ENCODE results near the gene FBXO7.

The FBXO7 gene

GRCh38 chr22:32486656-32487390 lies 12.2 kb downstream of the FBXO7 start:
- Histone ChIP-seq H3K27ac (ENCODE audit: low read depth, low read length) (no peak overlapping the region), H3K27me3 (ENCODE audit: control insufficient read depth in 5 of 5, insufficient read depth in 4 of 5, low read length in 5 of 5) (no peaks in the 10 kb centered on the region), H3K9me3 (ENCODE audit: control insufficient read depth in 5 of 5, low read length in 5 of 5) (no peaks in the 10 kb centered on the region), H3K4me3 (ENCODE audit: low read depth in 1 of 5, low read length in 5 of 5) (no peak overlapping the region), H3K36me3 (ENCODE audit: control insufficient read depth in 5 of 5, insufficient read depth in 5 of 5, low read length in 5 of 5) (peaks cover 46 to 68% (median 55%) of the 10 kb centered on the region in 5 donors), H3K9ac (ENCODE audit: low read length in 5 of 5) (no peak overlapping the region), H3K4me1 (ENCODE audit: control insufficient read depth in 5 of 5, insufficient read depth in 5 of 5, low read length in 5 of 5) (peaks cover 0 to 9% (median 0%) of the 10 kb centered on the region in 5 donors)

- H3K4me3 ChIP-seq (ENCODE audit: low read depth in 1 of 5, low read length in 5 of 5) = no peak overlapping the region
- H3K27ac ChIP-seq (ENCODE audit: low read depth, low read length) = no peak overlapping the region
- peaks cover 46 to 75% (median 57%) of the 10 kb centered on the region in 5 donors for H3K36me3 ChIP-seq (ENCODE audit: control insufficient read depth in 5 of 5, insufficient read depth in 5 of 5, low read length in 5 of 5)
- H3K9me3 ChIP-seq (ENCODE audit: control insufficient read depth in 5 of 5, low read length in 5 of 5) = no peaks in the 10 kb centered on the region
- H3K27me3 ChIP-seq (ENCODE audit: control insufficient read depth in 5 of 5, insufficient read depth in 4 of 5, low read length in 5 of 5) = no peaks in the 10 kb centered on the region
- H3K4me1 ChIP-seq (ENCODE audit: control insufficient read depth in 5 of 5, insufficient read depth in 5 of 5, low read length in 5 of 5) = peaks cover 0 to 9% (median 0%) of the 10 kb centered on the region in 5 donors
- H3K9ac ChIP-seq (ENCODE audit: low read length in 5 of 5) = no peak overlapping the region
Measured at GRCh38 chr22:32487461-32487860, 12.8 kb downstream of the FBXO7 start.

DNA sequence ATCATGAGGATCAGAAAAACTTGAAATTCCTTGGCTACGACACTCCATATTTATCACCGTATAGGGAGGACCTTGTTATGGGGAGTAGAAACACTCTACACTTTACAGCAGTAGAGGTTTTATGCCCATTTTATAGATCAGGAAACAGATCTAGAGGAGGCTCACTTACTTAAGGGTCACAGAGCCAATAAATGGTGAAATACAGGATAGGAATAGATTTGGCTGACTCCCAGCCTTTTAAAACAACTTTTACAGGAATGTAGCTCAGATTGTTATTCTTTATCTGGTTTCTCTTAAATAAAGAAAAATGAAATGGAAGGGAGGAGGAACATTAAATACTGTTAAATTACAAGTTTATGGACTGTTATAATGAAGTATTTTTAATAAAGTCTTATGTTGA lies 14.8 kb downstream of the FBXO7 start:
- no peak overlapping the region for H3K9ac ChIP-seq (ENCODE audit: low read length in 5 of 5)
- H3K27ac ChIP-seq (ENCODE audit: low read depth, low read length) = no peak overlapping the region
- H3K36me3 ChIP-seq (ENCODE audit: control insufficient read depth in 5 of 5, insufficient read depth in 5 of 5, low read length in 5 of 5) = peaks cover 55 to 81% (median 67%) of the 10 kb centered on the region in 5 donors
- no peaks in the 10 kb centered on the region for H3K27me3 ChIP-seq (ENCODE audit: control insufficient read depth in 5 of 5, insufficient read depth in 4 of 5, low read length in 5 of 5)
- H3K9me3 ChIP-seq (ENCODE audit: control insufficient read depth in 5 of 5, low read length in 5 of 5) = no peaks in the 10 kb centered on the region
- H3K4me3 ChIP-seq (ENCODE audit: low read depth in 1 of 5, low read length in 5 of 5) = no peak overlapping the region
- H3K4me1 ChIP-seq (ENCODE audit: control insufficient read depth in 5 of 5, insufficient read depth in 5 of 5, low read length in 5 of 5) = peaks cover 0 to 9% (median 0%) of the 10 kb centered on the region in 5 donors

DNA sequence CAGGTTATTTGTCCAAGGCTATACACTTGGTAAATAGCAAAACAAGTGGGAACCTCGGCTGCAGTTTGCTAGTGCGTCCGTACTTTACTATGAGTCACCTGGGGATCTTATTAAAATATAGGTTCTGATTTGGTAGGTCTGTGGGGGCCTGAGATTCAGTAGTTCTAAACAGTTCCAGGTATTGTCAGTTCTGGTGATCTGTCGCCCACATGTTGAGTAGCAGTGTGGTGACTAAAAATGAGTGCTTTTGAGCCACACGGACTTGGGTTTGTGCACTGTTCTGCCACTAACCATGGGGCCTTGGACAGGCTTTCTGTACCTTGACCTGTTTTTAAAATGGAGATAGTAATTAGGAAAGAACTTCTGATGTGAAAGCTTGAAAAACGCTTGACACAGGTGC lies 15.7 kb downstream of the FBXO7 start:
- Histone ChIP-seq H3K9ac (ENCODE audit: low read length in 5 of 5) (no peak overlapping the region), H3K4me3 (ENCODE audit: low read depth in 1 of 5, low read length in 5 of 5) (no peak overlapping the region), H3K27ac (ENCODE audit: low read depth, low read length) (no peak overlapping the region), H3K4me1 (ENCODE audit: control insufficient read depth in 5 of 5, insufficient read depth in 5 of 5, low read length in 5 of 5) (peaks cover 0 to 9% (median 0%) of the 10 kb centered on the region in 5 donors), H3K27me3 (ENCODE audit: control insufficient read depth in 5 of 5, insufficient read depth in 4 of 5, low read length in 5 of 5) (no peaks in the 10 kb centered on the region), H3K36me3 (ENCODE audit: control insufficient read depth in 5 of 5, insufficient read depth in 5 of 5, low read length in 5 of 5) (peaks cover 60 to 83% (median 70%) of the 10 kb centered on the region in 5 donors), H3K9me3 (ENCODE audit: control insufficient read depth in 5 of 5, low read length in 5 of 5) (no peaks in the 10 kb centered on the region)

DNA sequence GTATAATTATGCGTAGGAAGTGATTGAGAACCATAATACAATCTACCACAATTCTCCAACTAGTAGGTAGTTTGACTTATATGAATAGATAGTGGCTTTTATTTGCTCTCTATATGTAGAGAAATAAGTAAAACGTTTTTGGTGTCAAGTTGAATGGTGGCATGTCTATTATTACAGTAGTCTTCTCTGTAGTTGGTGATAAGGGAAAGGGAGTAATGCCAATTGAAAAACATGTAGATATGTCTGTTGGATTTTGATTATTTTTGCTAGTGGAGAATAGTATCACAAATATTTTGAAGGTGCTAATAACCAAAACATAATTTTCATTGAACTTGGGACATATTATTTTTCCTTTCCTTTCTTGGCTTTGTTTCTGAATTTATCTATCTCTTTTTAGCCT lies 17.5 kb downstream of the FBXO7 start:
- H3K36me3 ChIP-seq (ENCODE audit: control insufficient read depth in 5 of 5, insufficient read depth in 5 of 5, low read length in 5 of 5) = peaks cover 59 to 83% (median 71%) of the 10 kb centered on the region in 5 donors
- no peak overlapping the region for H3K9ac ChIP-seq (ENCODE audit: low read length in 5 of 5)
- H3K9me3 ChIP-seq (ENCODE audit: control insufficient read depth in 5 of 5, low read length in 5 of 5) = no peaks in the 10 kb centered on the region
- H3K27ac ChIP-seq (ENCODE audit: low read depth, low read length) = no peak overlapping the region
- no peaks in the 10 kb centered on the region for H3K27me3 ChIP-seq (ENCODE audit: control insufficient read depth in 5 of 5, insufficient read depth in 4 of 5, low read length in 5 of 5)
- peaks cover 0 to 2% (median 0%) of the 10 kb centered on the region in 5 donors for H3K4me1 ChIP-seq (ENCODE audit: control insufficient read depth in 5 of 5, insufficient read depth in 5 of 5, low read length in 5 of 5)
- H3K4me3 ChIP-seq (ENCODE audit: low read depth in 1 of 5, low read length in 5 of 5) = no peak overlapping the region

- Histone ChIP-seq H3K27me3 (ENCODE audit: control insufficient read depth in 5 of 5, insufficient read depth in 4 of 5, low read length in 5 of 5) (no peaks in the 10 kb centered on the region), H3K4me3 (ENCODE audit: low read depth in 1 of 5, low read length in 5 of 5) (no peak overlapping the region), H3K27ac (ENCODE audit: low read depth, low read length) (no peak overlapping the region), H3K4me1 (ENCODE audit: control insufficient read depth in 5 of 5, insufficient read depth in 5 of 5, low read length in 5 of 5) (peaks cover 0 to 3% (median 0%) of the 10 kb centered on the region in 5 donors), H3K9ac (ENCODE audit: low read length in 5 of 5) (no peak overlapping the region), H3K9me3 (ENCODE audit: control insufficient read depth in 5 of 5, low read length in 5 of 5) (no peaks in the 10 kb centered on the region), H3K36me3 (ENCODE audit: control insufficient read depth in 5 of 5, insufficient read depth in 5 of 5, low read length in 5 of 5) (peaks cover 69 to 91% (median 76%) of the 10 kb centered on the region in 5 donors)
Measured at GRCh38 chr22:32493551-32493950, 18.9 kb downstream of the FBXO7 start.

GRCh38 chr22:32494971-32495370 lies 20.4 kb downstream of the FBXO7 start:
- no peak overlapping the region for H3K9ac ChIP-seq (ENCODE audit: low read length in 5 of 5)
- peaks cover 0 to 3% (median 0%) of the 10 kb centered on the region in 5 donors for H3K4me1 ChIP-seq (ENCODE audit: control insufficient read depth in 5 of 5, insufficient read depth in 5 of 5, low read length in 5 of 5)
- H3K36me3 ChIP-seq (ENCODE audit: control insufficient read depth in 5 of 5, insufficient read depth in 5 of 5, low read length in 5 of 5) = peaks cover 63 to 90% (median 75%) of the 10 kb centered on the region in 5 donors
- H3K27me3 ChIP-seq (ENCODE audit: control insufficient read depth in 5 of 5, insufficient read depth in 4 of 5, low read length in 5 of 5) = no peaks in the 10 kb centered on the region
- H3K27ac ChIP-seq (ENCODE audit: low read depth, low read length) = no peak overlapping the region
- H3K9me3 ChIP-seq (ENCODE audit: control insufficient read depth in 5 of 5, low read length in 5 of 5) = no peaks in the 10 kb centered on the region
- no peak overlapping the region for H3K4me3 ChIP-seq (ENCODE audit: low read depth in 1 of 5, low read length in 5 of 5)

DNA sequence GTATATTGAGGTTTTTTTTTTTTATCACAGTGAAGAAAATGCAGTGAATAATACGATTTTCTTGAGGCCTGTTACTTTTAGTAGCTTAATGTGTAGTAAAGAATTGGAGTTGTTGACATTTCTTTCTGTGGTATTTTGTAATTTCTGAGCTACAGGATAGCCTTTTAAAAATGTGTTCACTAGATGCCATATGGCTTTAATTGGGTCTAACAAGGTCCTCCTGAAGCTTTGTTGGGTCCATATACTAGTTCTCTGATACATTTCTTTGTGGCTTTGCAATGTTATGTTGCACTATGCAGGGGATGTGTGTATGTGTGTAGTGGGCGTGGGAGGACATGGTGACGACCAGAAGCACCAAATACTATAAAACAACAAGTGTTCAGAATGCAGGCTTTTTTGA lies 25.1 kb downstream of the FBXO7 start:
- H3K9me3 ChIP-seq (ENCODE audit: control insufficient read depth in 5 of 5, low read length in 5 of 5) = no peaks in the 10 kb centered on the region
- peaks cover 26 to 52% (median 43%) of the 10 kb centered on the region in 5 donors for H3K36me3 ChIP-seq (ENCODE audit: control insufficient read depth in 5 of 5, insufficient read depth in 5 of 5, low read length in 5 of 5)
- H3K27me3 ChIP-seq (ENCODE audit: control insufficient read depth in 5 of 5, insufficient read depth in 4 of 5, low read length in 5 of 5) = no peaks in the 10 kb centered on the region
- H3K4me3 ChIP-seq (ENCODE audit: low read depth in 1 of 5, low read length in 5 of 5) = no peak overlapping the region
- no peak overlapping the region for H3K27ac ChIP-seq (ENCODE audit: low read depth, low read length)
- H3K9ac ChIP-seq (ENCODE audit: low read length in 5 of 5) = no peak overlapping the region
- H3K4me1 ChIP-seq (ENCODE audit: control insufficient read depth in 5 of 5, insufficient read depth in 5 of 5, low read length in 5 of 5) = peaks cover 0 to 13% (median 3%) of the 10 kb centered on the region in 5 donors

- Histone ChIP-seq H3K27ac (ENCODE audit: low read depth, low read length) (no peak overlapping the region), H3K4me3 (ENCODE audit: low read depth in 1 of 5, low read length in 5 of 5) (no peak overlapping the region), H3K9ac (ENCODE audit: low read length in 5 of 5) (no peak overlapping the region), H3K36me3 (ENCODE audit: control insufficient read depth in 5 of 5, insufficient read depth in 5 of 5, low read length in 5 of 5) (peaks cover 9 to 28% (median 21%) of the 10 kb centered on the region in 5 donors), H3K4me1 (ENCODE audit: control insufficient read depth in 5 of 5, insufficient read depth in 5 of 5, low read length in 5 of 5) (peaks cover 0 to 13% (median 3%) of the 10 kb centered on the region in 5 donors), H3K27me3 (ENCODE audit: control insufficient read depth in 5 of 5, insufficient read depth in 4 of 5, low read length in 5 of 5) (no peaks in the 10 kb centered on the region), H3K9me3 (ENCODE audit: control insufficient read depth in 5 of 5, low read length in 5 of 5) (no peaks in the 10 kb centered on the region)
Measured at GRCh38 chr22:32501836-32502752, 27.5 kb downstream of the FBXO7 start.

- H3K9me3 ChIP-seq (ENCODE audit: control insufficient read depth in 5 of 5, low read length in 5 of 5) = no peaks in the 10 kb centered on the region
- H3K4me3 ChIP-seq (ENCODE audit: low read depth in 1 of 5, low read length in 5 of 5) = no peak overlapping the region
- H3K4me1 ChIP-seq (ENCODE audit: control insufficient read depth in 5 of 5, insufficient read depth in 5 of 5, low read length in 5 of 5) = peaks cover 0 to 8% (median 6%) of the 10 kb centered on the region in 5 donors
- peaks cover 0 to 9% (median 0%) of the 10 kb centered on the region in 5 donors for H3K36me3 ChIP-seq (ENCODE audit: control insufficient read depth in 5 of 5, insufficient read depth in 5 of 5, low read length in 5 of 5)
- H3K27ac ChIP-seq (ENCODE audit: low read depth, low read length) = no peak overlapping the region
- H3K27me3 ChIP-seq (ENCODE audit: control insufficient read depth in 5 of 5, insufficient read depth in 4 of 5, low read length in 5 of 5) = no peaks in the 10 kb centered on the region
- no peak overlapping the region for H3K9ac ChIP-seq (ENCODE audit: low read length in 5 of 5)
Measured at GRCh38 chr22:32509045-32509444, 34.4 kb downstream of the FBXO7 start.
